ENCODE data around the gene MAPKBP1.

DNA sequence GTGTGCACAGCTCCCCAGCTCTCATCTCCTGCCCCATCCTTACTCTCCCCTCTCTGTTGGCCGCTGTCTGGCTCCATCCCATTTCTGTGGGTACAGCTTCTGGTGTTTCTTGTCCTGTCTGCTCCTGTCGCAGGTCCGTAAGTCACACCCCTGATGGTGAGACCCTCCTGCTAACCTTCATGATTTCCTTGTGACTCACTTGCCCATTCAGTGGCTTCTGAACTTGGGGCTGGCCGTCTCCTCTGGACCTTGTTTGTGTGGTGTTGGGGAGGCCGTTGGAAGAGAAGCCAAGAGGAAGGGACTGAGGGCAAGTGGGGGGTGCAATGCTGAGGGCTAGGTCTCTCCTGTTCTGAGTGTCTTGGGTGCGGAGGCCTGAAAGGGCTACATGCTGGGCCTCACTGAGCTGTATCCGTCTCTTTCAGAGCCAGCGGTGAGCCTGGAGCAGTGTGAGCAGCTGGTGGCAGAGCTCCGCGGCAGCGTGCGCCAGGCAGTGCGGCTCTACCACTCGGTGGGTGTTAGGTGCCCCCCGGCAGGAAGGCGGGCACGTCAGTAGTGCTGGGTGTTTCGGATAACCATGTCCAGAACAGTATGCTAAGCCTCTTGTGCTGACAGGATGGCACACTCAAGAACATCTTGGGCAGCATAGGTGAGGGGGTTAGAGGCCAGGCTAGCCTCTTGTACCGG, 49.9 kb downstream of the MAPKBP1 start:
- TF ChIP-seq, protein P1, sequence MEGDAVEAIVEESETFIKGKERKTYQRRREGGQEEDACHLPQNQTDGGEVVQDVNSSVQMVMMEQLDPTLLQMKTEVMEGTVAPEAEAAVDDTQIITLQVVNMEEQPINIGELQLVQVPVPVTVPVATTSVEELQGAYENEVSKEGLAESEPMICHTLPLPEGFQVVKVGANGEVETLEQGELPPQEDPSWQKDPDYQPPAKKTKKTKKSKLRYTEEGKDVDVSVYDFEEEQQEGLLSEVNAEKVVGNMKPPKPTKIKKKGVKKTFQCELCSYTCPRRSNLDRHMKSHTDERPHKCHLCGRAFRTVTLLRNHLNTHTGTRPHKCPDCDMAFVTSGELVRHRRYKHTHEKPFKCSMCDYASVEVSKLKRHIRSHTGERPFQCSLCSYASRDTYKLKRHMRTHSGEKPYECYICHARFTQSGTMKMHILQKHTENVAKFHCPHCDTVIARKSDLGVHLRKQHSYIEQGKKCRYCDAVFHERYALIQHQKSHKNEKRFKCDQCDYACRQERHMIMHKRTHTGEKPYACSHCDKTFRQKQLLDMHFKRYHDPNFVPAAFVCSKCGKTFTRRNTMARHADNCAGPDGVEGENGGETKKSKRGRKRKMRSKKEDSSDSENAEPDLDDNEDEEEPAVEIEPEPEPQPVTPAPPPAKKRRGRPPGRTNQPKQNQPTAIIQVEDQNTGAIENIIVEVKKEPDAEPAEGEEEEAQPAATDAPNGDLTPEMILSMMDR (IDR thresholded peaks at IDR 0.05) = no peak
- no peak for TF ChIP-seq POLR2A (IDR thresholded peaks at IDR 0.05)
